H7 (cell line): ENCODE measurements around the gene GPHN. TPM values are rescaled to one million over a fixed set of nuclear protein-coding genes. Genes with fewer than 3 reads are reported as not detected.

Experiments
- DNase-seq: peaks from one replicate; pipeline ENCODE4 v3.0.0; 2012
- H3K27me3 ChIP-seq: 2 replicates; pipeline ENCODE4 v1.6.0; 2011; ENCODE audit warnings: mild to moderate bottlenecking, low read length; ENCODE audit not compliant: control insufficient read depth, insufficient read depth
- H3K36me3 ChIP-seq: replicated peaks from 2 replicates; pipeline ENCODE4 v1.5.1; 2011; ENCODE audit warnings: low read length; ENCODE audit not compliant: control insufficient read depth, insufficient read depth
- H3K4me3 ChIP-seq: 2 replicates; pipeline ENCODE4 v1.5.1; 2011; ENCODE audit warnings: low read depth, mild to moderate bottlenecking, control low read depth, low read length, moderate library complexity; ENCODE audit not compliant: insufficient read depth
- total RNA-seq: library from RNA; depleted of rRNA; stranded (reverse); fragments of >200 nt; shearing (Covaris generic); gene quantifications from 2 replicates; pipeline ENCODE4 v1.2.3, GENCODE V29; 2014

The GPHN gene
- total RNA-seq, 1 experiment from 2014 or later: 14.2 TPM

- H3K27me3 ChIP-seq: no peaks in the 10 kb centered on the region
- DNase-seq: no peak
- no peaks in the 10 kb centered on the region for H3K36me3 ChIP-seq
- H3K4me3 ChIP-seq: no peak overlapping the region
Observed at GRCh38 chr14:66641861-66642635, 134.1 kb downstream of the GPHN start.

- Histone ChIP-seq H3K36me3 (no peaks in the 10 kb centered on the region), H3K4me3 (no peak overlapping the region), H3K27me3 (no peaks in the 10 kb centered on the region)
- no peak for DNase-seq
Observed at GRCh38 chr14:66643344-66643743, 135.4 kb downstream of the GPHN start.

- H3K27me3 ChIP-seq: no peaks in the 10 kb centered on the region
- DNase-seq: no peak
- H3K4me3 ChIP-seq: no peak overlapping the region
Observed at GRCh38 chr14:66645716-66646115, 137.8 kb downstream of the GPHN start.

GRCh38 chr14:66649498-66649897 lies 141.6 kb downstream of the GPHN start:
- H3K36me3 ChIP-seq: no peaks in the 10 kb centered on the region
- DNase-seq: no peak
- no peak overlapping the region for H3K4me3 ChIP-seq
- no peaks in the 10 kb centered on the region for H3K27me3 ChIP-seq

More at GRCh38 chr14:66645716-66646115, 137.8 kb downstream of the GPHN start:
- H3K36me3 ChIP-seq: no peaks in the 10 kb centered on the region

GRCh38 chr14:66650491-66650911 lies 142.6 kb downstream of the GPHN start:
- H3K4me3 ChIP-seq: no peak overlapping the region
- DNase-seq: no peak
- no peaks in the 10 kb centered on the region for H3K36me3 ChIP-seq
- H3K27me3 ChIP-seq: no peaks in the 10 kb centered on the region

DNA sequence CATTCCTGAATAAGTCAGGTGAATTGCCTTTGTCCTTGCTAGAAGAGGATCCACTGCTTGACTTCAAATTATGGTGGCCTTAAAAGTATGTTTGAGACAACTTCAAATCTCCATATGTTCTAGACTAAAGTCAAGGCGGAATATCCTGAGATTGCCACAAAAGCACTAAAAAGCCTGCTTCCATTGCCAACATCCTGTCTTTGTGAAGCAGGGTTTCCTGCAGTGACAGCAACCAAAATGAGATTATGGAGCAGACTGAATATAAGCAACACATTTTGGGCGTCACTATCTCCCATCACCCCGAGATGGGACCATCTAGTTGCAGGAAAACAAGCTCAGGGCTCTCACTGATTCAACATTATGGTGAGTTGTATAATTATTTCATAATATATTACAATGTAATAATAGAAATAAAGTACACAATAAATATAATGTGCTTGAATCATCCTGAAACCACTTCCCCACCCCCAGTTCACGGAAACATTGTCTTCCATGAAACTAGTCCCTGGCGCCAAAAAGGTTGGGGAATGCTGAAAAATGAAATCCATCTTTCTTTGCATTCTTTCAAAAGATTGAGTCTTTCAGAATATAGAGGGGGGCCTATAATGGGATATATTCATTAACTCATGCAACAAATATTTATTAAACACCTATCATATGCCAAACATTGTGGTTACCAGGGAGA lies 143.7 kb downstream of the GPHN start:
- no peaks in the 10 kb centered on the region for H3K36me3 ChIP-seq
- no peak overlapping the region for H3K4me3 ChIP-seq
- no peak for DNase-seq
- H3K27me3 ChIP-seq: no peaks in the 10 kb centered on the region

DNA sequence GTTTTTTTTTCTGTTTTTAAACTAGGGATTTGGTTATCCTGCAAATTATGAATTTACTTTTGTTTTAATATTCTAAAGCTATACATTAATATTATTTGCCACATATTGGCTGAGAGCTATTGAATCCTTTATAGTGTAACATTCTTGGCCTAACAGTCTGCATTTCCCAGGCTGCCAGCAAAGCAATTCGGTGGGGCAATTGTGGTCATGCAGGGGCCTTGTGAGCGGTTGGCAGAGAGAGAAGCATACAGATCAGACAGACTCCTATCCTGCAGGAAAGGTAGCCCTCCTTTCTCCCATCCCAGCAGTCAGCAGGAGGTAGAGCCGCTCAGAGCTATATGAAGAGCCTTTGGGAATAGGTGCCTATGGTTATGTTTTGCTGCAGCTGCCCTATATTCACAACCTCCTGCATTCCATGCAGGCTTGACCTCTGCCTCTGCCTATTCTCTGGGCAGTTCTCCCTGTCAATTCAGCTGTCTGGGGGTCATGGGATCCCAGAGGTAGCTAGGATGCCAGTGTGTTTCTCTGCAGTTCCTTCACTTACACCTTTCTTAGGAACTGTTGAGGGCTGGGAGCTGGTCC lies 144.7 kb downstream of the GPHN start:
- Histone ChIP-seq H3K4me3 (no peak overlapping the region), H3K27me3 (no peaks in the 10 kb centered on the region), H3K36me3 (no peaks in the 10 kb centered on the region)
- DNase-seq: peak; percentile 4

- DNase-seq: no peak
- H3K27me3 ChIP-seq: no peaks in the 10 kb centered on the region
- no peak overlapping the region for H3K4me3 ChIP-seq
- no peaks in the 10 kb centered on the region for H3K36me3 ChIP-seq
Observed at GRCh38 chr14:66657780-66658179, 149.8 kb downstream of the GPHN start.

- no peak overlapping the region for H3K4me3 ChIP-seq
- H3K36me3 ChIP-seq: no peaks in the 10 kb centered on the region
- H3K27me3 ChIP-seq: no peaks in the 10 kb centered on the region
- DNase-seq: peak; percentile 1
Observed at GRCh38 chr14:66662374-66662773, 154.4 kb downstream of the GPHN start.

- H3K36me3 ChIP-seq: no peaks in the 10 kb centered on the region
- DNase-seq: no peak
- no peak overlapping the region for H3K4me3 ChIP-seq
- H3K27me3 ChIP-seq: no peaks in the 10 kb centered on the region
Observed at GRCh38 chr14:66677780-66678179, 169.8 kb downstream of the GPHN start.

- H3K4me3 ChIP-seq: no peak overlapping the region
- no peaks in the 10 kb centered on the region for H3K27me3 ChIP-seq
- DNase-seq: no peak
- no peaks in the 10 kb centered on the region for H3K36me3 ChIP-seq
Observed at GRCh38 chr14:66680216-66680615, 172.3 kb downstream of the GPHN start.

GRCh38 chr14:66696326-66696725 lies 188.4 kb downstream of the GPHN start:
- no peaks in the 10 kb centered on the region for H3K27me3 ChIP-seq
- no peak for DNase-seq
- no peaks in the 10 kb centered on the region for H3K36me3 ChIP-seq
- H3K4me3 ChIP-seq: no peak overlapping the region

DNA sequence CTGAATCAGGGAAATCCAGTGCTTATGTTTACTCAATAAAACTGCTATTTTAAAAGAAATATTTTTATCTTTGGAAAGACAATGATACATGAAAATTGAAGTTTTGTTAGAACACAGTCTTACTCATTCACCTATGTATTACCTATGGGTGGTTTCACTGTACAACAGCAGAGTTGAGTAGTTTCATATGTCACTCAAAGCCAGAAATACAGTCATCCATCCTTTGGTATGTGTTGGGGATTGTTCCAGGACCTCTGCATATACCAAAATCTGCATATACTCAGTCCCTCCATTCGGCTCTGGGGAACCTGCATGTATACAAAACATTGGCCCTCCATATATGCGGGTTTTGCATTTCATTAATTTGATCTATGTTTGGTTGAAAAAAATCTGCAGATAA lies 190.6 kb downstream of the GPHN start:
- H3K36me3 ChIP-seq: no peaks in the 10 kb centered on the region
- H3K27me3 ChIP-seq: no peaks in the 10 kb centered on the region
- H3K4me3 ChIP-seq: no peak overlapping the region
- no peak for DNase-seq

DNA sequence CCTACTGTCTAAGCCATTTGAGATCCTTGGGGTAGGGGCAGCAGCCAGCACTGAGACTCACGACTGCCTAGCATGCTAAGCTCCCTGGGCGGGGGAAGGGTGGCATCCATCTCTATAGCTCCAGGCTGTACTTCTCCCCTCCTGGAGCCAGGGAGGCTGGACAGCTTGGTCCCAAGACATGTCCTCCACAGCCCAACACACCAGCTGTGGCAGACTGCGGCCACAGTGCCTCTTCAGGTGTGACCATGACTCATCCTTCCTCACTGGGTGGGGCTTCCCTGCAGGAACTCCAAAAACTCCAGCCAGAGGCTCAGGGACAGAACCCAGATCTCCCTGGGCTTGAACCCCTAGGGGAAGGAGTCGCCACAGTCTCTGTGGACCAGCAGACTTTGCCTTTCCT lies 193.9 kb downstream of the GPHN start:
- DNase-seq: no peak
- no peaks in the 10 kb centered on the region for H3K27me3 ChIP-seq
- no peaks in the 10 kb centered on the region for H3K36me3 ChIP-seq
- no peak overlapping the region for H3K4me3 ChIP-seq

DNA sequence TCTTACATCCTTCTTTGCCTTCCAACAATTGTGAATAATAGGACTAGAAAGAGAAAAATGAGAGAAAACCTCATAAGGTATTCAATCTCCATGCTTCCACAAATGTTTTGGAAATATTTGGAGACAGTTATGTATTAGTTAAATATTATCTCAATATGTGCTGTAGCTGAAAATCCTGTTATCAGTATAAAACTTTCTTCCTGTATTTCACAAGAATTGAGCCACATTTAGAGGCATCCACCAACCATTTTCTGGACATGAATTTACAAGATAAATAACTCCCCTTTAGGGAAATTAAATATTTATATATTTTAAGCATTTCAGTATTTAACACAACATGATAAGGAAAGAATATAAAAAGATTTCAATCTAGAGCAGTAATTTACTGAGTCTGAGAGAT lies 200.3 kb downstream of the GPHN start:
- DNase-seq: no peak
- Histone ChIP-seq H3K4me3 (no peak overlapping the region), H3K27me3 (no peaks in the 10 kb centered on the region), H3K36me3 (no peaks in the 10 kb centered on the region)
